DMS153 treated with DMSO at 0.1 percent for 48 hours (cell line): Measurements from ENCODE around the gene ZNF175.

Experiments used
- DNase-seq: peaks from one replicate; lab custom pipeline; 2025; ENCODE audit not compliant: unreplicated experiment; lab: John Stamatoyannopoulos, UW

The ZNF175 gene

GRCh38 chr19:51570962-51571575 is at the start of gene ZNF175:
Gene ZNF175 (plus strand): TSS chr19:51571283. CDS start chr19:51573330, 2,047 bp downstream.
- DNase-seq: peak; percentile 88

- DNase-seq: no peak
These were observed 49.7 kb upstream of the ZNF175 start for GRCh38 chr19:51521357-51521756.

- no peak for DNase-seq
These were observed 49.3 kb upstream of the ZNF175 start for GRCh38 chr19:51521781-51522180.

GRCh38 chr19:51524666-51525264 is 46.3 kb upstream of the ZNF175 start:
- no peak for DNase-seq

GRCh38 chr19:51525651-51526050 is 45.4 kb upstream of the ZNF175 start:
- no peak for DNase-seq

- no peak for DNase-seq
These were observed 41.8 kb upstream of the ZNF175 start for GRCh38 chr19:51529301-51529700.

GRCh38 chr19:51530616-51531015 is 40.5 kb upstream of the ZNF175 start:
- no peak for DNase-seq

- DNase-seq: no peak
These were observed 39.5 kb upstream of the ZNF175 start, which contains the start of gene SIGLEC6 for GRCh38 chr19:51531349-51532315. Gene SIGLEC6 (minus strand): TSS chr19:51531670. CDS start chr19:51531648, 22 bp downstream.

- DNase-seq: no peak
These were observed 35.5 kb upstream of the ZNF175 start for GRCh38 chr19:51535535-51535934.

GRCh38 chr19:51539821-51540366 is 31.2 kb upstream of the ZNF175 start:
- no peak for DNase-seq

- no peak for DNase-seq
These were observed 29.4 kb upstream of the ZNF175 start for GRCh38 chr19:51541458-51542357.

GRCh38 chr19:51542699-51543098 is 28.4 kb upstream of the ZNF175 start:
- DNase-seq: no peak

GRCh38 chr19:51544038-51544437 is 27.0 kb upstream of the ZNF175 start:
- no peak for DNase-seq

- no peak for DNase-seq
These were observed 24.9 kb upstream of the ZNF175 start for GRCh38 chr19:51546107-51546649.

- DNase-seq: no peak
These were observed 24.3 kb upstream of the ZNF175 start for GRCh38 chr19:51546650-51547396.

GRCh38 chr19:51547397-51548212 is 23.5 kb upstream of the ZNF175 start:
- DNase-seq: no peak

- DNase-seq: no peak
These were observed 22.9 kb upstream of the ZNF175 start for GRCh38 chr19:51548213-51548651.

- no peak for DNase-seq
These were observed 22.2 kb upstream of the ZNF175 start for GRCh38 chr19:51548891-51549305.
